Hepatocyte (in vitro differentiated cells): ENCODE results near the gene ESPNL.

ENCODE experiments used
- EZH2phosphoT487 ChIP-seq: fragments of 200-600 bp; sonication (generic); IDR thresholded peaks from one replicate; pipeline ENCODE4 v1.6.1; 2018; ENCODE audit warnings: antibody characterized with exemption, mild to moderate bottlenecking, low read depth, moderate library complexity; ENCODE audit not compliant: unreplicated experiment, severe bottlenecking
- TF ChIP-seq, protein P1 (sequence below): fragments of 200-600 bp; sonication (generic); IDR thresholded peaks from 2 replicates; pipeline ENCODE4 v1.5.1; 2016; ENCODE audit warnings: antibody characterized with exemption, mild to moderate bottlenecking; ENCODE audit not compliant: poor library complexity

DNA sequence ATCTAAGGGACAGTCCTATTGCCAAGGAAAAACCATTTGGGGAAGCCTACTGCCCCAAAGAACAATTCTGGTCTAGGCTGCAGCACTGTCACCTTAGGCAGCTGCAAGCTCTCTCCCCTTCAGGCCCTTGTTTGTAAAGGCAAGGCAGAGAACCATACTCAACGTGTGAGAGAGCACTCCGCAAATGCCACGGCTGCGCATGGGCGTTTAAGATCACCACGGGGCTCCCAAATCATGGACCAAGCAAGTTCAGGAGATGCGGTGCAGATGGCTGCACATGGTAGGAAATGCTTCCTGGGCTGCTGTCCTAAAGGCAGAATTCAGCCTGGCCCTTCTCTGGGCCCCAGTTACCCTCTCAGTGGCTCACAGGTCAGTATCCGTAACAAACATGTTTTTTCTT lies 74.2 kb downstream of the ESPNL start:
- no peak for TF ChIP-seq EZH2phosphoT487
- TF ChIP-seq, protein P1, sequence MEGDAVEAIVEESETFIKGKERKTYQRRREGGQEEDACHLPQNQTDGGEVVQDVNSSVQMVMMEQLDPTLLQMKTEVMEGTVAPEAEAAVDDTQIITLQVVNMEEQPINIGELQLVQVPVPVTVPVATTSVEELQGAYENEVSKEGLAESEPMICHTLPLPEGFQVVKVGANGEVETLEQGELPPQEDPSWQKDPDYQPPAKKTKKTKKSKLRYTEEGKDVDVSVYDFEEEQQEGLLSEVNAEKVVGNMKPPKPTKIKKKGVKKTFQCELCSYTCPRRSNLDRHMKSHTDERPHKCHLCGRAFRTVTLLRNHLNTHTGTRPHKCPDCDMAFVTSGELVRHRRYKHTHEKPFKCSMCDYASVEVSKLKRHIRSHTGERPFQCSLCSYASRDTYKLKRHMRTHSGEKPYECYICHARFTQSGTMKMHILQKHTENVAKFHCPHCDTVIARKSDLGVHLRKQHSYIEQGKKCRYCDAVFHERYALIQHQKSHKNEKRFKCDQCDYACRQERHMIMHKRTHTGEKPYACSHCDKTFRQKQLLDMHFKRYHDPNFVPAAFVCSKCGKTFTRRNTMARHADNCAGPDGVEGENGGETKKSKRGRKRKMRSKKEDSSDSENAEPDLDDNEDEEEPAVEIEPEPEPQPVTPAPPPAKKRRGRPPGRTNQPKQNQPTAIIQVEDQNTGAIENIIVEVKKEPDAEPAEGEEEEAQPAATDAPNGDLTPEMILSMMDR = no peak
